ENCODE measurements around the gene SYT15.
"Not testable (repeated sequence)": the region's sequence is repeated elsewhere in the genome, so short reads cannot be mapped to it uniquely, and the experiment has no call there.

GRCh38 chr10:46585246-46585645, 6.3 kb downstream of the SYT15 start:
- TF ChIP-seq CTCF (conservative IDR thresholded peaks at IDR 0.05; ENCODE audit: low read depth, low read length); EZH2 (IDR thresholded peaks at IDR 0.05; ENCODE audit: borderline replicate concordance, low read depth, low read length, poor library complexity, severe bottlenecking): not testable (repeated sequence)

Data from A673 (cell line).